NCI-H774 (cell line): ENCODE measurements around the gene TMEM63B.
"Not testable (repeated sequence)": the region's sequence is repeated elsewhere in the genome, so short reads cannot be mapped to it uniquely, and the experiment has no call there.

Experiments
- DNase-seq: peaks from one replicate; lab custom pipeline; 2025; lab: John Stamatoyannopoulos, UW

The TMEM63B gene

GRCh38 chr6:44193307-44193910 lies 66.1 kb downstream of the TMEM63B start:
- no peak for DNase-seq

GRCh38 chr6:44194326-44194725 lies 67.0 kb downstream of the TMEM63B start:
- DNase-seq, result no peak

DNA sequence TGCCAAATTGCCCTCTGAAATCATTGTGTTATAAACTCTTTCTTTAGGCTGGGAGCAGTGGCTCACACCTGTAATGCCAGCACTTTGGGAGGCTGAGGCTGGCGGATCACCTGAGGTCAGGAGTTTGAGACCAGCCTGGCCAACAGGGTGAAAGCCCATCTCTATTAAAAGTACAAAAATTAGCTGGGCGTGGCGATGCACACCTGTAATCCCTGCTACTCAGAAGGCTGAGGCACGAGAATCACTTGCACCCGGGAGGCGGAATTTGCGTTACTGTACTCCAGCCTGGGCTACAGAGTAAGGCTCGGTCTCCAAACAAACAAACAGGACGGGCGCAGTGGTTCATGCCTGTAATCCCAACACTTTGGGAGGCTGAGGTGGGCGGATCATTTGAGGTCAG lies 69.0 kb downstream of the TMEM63B start:
- not testable (repeated sequence) for DNase-seq

GRCh38 chr6:44198684-44199083 lies 71.3 kb downstream of the TMEM63B start:
- no peak for DNase-seq

DNA sequence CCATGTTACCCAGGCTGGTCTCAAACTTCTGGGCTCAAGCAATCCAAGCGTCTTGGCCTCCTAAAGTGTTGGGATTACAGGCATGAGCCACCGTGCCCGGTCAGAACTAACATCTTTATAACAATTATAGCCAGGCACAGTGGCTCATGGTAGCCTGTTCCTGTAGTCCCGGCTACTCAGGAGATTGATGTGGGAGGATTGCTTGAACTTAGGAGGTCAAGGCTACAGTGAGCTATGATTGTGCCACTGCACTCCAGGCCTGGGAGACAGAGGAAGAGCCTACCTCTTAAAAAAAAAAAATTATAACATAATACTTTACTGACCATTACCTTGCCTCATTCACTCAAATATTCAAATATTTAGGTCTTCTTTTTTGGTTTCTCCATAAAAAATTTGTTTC lies 72.5 kb downstream of the TMEM63B start:
- DNase-seq, result no peak

DNA sequence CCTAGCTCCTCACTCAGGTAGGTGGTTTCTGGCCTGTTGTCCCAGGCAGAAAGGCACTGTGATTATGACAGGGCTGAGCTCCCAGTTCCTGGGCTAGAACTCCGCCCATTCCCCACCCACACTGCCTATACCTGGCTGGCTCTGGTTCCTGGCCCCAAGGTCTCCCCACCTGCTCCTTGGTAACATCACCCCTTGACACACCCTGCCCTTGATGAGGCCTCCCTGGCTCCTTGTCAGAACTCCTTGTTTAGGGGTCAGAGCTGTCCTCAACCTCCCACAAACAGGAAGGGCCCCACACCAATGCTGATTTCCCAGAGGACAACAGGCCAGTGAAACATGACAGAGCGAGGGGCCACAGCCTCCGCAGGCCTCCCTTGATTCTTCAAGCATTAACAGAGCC lies 73.8 kb downstream of the TMEM63B start:
- no peak for DNase-seq

GRCh38 chr6:44201638-44202303 lies 74.4 kb downstream of the TMEM63B start:
- DNase-seq, result no peak

DNA sequence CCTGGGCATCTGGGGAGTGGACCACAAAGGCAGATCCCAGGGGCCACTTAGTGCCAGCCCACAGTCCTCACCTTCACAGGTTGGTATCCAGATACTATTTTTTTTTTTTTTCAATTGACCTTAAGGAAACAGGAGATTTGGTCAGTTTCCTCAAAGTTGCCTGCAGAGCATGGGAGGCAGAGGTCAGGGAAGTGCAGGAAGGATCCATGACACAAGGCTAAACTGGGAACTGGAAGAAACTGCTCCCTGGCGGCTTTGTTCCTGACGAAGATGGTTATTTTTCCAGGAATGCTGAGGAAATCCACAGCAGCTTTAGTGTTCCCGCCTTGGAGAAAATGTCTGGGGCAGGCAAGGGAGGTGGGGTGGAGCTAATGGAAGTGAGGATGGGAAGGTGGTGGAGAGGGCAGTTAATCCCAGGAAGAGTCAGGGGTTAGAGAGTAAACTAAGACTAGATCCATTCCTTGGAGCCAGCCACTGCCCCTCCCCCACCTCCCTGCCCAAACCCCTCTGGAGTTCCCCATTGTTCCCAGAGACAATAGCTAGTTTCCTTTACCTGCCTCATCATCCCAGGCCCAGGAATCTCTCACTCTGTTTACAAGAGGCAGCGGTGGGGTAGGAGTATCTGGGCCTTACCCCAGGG lies 75.1 kb downstream of the TMEM63B start:
- DNase-seq, result no peak

GRCh38 chr6:44202972-44203750 lies 75.8 kb downstream of the TMEM63B start:
- DNase-seq, result no peak

- no peak for DNase-seq
These were observed 76.6 kb downstream of the TMEM63B start for GRCh38 chr6:44203955-44204354.
